ENCODE measurements around the gene CXCR1.
"Not testable (repeated sequence)": the region's sequence is repeated elsewhere in the genome, so short reads cannot be mapped to it uniquely, and the experiment has no call there.

CXCR1 gene

GRCh38 chr2:218166791-218167190 lies at the start of gene CXCR1:
TSS of gene CXCR1 (minus strand) at chr2:218166962. CDS start at chr2:218165211, 1,751 bp downstream.
- DNase-seq, result peak; percentile 26

DNA sequence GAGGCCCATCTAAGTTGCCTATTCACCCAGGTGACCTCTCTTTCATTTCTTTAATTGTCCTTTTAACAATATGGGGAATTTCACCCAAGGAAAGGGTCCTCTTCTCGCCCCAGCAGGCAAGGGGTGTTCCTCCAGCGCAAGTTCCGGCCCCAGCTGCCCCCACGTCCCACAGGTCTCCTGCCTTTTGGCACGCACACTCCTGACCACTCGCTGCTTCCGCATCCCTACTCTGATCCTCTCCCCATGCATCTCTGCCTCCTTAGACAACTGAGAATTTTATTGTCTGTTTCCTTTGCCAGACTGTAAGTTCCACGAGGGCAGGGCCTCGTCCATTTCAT lies 49.5 kb upstream of the CXCR1 start:
- no peak for DNase-seq

DNA sequence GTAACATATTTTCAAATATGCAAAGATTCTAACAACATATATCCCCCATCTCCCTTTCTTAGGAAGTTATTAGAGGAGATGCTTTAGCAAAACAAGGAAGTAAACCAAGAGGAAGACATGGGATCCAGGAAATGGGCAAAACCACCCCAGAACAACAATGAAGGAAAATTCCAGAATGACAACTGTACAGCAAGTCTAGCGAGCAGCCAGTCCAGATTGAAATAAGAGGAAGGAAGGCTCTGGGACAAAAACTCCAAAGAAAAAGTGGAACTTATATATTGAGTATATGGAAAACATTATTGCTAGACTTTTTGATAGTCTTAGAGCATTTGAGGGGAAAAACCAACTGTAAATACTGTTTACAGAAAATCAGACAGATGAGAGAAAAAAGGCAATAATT lies 47.4 kb upstream of the CXCR1 start:
- no peak for DNase-seq

- no peak for DNase-seq
Measured at GRCh38 chr2:218209078-218209477, 42.3 kb upstream of the CXCR1 start.

GRCh38 chr2:218202266-218202665 lies 35.5 kb upstream of the CXCR1 start:
- DNase-seq, result no peak

GRCh38 chr2:218196974-218197373 lies 30.2 kb upstream of the CXCR1 start:
- no peak for DNase-seq

DNA sequence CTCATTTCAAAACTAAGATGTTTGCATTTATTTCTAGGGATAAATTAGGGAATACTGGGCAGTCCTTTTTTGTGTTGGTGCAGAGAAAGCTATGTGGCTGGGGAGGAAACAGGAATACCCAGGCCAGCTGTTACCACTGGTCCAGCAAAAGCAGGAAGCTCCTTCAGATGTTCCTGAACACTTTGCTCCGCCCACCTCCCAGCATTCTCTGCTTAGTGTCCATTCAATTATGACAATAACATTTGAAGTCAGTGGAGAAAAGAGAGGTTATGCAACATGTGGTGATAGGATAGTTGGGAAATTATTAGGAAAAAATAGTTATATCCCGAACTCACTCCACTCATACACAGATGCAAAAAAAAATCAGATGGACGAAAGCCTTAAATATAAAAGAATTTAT lies 28.1 kb upstream of the CXCR1 start:
- DNase-seq, result no peak

DNA sequence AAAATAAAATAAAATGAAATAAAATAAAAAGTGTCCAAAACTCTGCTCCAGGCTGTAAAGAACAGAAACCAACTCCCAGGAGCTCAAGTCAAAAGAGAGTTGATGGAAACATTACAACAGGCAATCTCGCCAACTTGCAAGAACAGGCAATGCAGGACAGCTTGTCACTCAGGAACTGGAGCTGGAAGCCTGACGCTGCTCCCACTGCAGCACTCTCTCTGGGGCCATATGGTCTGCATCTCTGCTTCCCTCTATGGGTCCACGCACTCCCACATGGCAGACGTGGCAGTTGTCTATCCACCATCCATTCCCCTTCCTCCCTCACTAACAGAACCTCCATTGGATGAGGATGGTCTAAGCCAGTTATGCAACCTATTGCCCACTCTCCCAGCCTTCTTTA lies 26.9 kb upstream of the CXCR1 start:
- DNase-seq, result no peak

- DNase-seq, result no peak
Measured at GRCh38 chr2:218192902-218193430, 26.2 kb upstream of the CXCR1 start.

- no peak for DNase-seq
Measured at GRCh38 chr2:218188528-218188927, 21.8 kb upstream of the CXCR1 start.

GRCh38 chr2:218187296-218188015 lies 20.7 kb upstream of the CXCR1 start:
- no peak for DNase-seq

GRCh38 chr2:218186876-218187275 lies 20.1 kb upstream of the CXCR1 start:
- DNase-seq, result no peak

- peak; percentile 75 for DNase-seq
Measured at GRCh38 chr2:218186355-218186766, 19.6 kb upstream of the CXCR1 start.

DNA sequence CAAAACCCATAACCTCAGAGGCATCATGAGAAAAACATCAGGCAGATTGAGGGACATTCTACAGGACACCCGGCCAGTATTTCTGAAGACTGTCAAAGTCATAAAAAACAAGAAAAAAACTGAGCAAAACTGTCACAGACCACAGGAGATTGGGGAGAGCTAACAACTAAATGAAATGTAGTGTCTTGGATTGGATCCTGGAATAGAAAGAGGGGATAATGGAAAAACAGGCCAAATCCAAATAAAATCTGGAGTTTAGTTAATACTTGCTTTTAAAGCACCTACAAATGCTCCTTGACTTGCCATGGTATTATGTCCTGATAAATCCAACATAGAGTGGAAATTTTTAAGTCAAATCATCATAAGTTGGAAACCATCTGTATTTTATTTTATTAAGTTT lies 17.6 kb upstream of the CXCR1 start:
- DNase-seq, result no peak

GRCh38 chr2:218180467-218181114 lies 13.8 kb upstream of the CXCR1 start:
- no peak for DNase-seq

DNA sequence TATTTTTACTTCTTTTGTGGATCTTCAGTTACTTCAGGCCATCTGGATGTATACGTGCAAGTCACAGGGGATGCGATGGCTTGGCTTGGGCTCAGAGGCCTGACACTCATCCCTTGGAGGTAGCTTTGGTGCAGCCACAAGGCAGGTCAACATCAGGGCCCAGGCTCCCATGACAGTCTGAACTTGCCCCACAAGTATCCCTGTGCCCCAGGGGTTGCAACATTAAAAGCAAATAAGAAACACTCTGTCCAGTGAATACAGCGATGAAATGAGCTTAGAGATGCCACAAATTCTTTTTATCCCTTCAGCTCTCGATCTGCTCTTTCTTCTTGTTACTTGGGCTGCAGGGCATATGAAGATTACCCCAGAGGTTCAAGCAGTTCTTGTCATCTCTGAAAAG lies 13.0 kb upstream of the CXCR1 start:
- no peak for DNase-seq

- no peak for DNase-seq
Measured at GRCh38 chr2:218172845-218173244, 6.1 kb upstream of the CXCR1 start.

- not testable (repeated sequence) for DNase-seq
Measured at GRCh38 chr2:218171744-218172143, 5.0 kb upstream of the CXCR1 start.

DNA sequence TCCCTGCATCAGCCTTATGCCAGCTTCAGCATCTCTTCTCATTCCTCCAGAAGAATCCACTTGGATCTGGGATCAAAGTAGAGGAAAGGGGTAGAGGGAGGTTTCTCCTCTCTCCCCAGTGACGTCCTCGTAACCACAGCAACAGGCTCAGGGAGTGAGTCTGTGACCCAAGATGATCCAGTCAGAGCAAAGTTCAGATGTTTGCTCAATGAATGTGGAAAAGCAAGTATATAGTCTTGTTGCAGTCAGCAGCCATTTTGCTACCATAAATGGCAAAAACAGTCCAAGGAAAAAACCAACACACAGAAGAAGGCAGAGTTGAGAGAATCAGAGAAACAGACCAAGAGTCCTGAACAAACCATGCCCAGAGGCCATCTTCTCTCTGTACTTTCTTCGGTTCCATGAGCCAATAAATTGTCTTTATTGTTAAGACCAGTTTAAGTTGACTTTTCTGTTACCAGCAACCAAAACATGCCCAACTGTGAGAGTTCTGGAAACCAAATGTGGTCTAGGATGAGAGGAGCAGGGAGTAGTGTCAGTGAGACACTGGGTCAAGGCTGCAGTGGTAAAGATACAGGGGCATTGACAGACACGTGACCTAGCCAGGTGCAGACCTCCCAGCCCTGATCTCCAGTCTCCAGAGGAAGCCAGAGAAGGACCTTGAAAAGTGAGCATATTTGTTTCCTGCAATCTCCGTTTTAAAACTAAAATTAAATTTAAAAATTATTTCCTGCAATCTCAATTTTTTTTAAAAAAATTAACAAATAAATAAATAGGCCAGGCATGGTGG lies 3.2 kb upstream of the CXCR1 start:
- DNase-seq, result no peak

DNA sequence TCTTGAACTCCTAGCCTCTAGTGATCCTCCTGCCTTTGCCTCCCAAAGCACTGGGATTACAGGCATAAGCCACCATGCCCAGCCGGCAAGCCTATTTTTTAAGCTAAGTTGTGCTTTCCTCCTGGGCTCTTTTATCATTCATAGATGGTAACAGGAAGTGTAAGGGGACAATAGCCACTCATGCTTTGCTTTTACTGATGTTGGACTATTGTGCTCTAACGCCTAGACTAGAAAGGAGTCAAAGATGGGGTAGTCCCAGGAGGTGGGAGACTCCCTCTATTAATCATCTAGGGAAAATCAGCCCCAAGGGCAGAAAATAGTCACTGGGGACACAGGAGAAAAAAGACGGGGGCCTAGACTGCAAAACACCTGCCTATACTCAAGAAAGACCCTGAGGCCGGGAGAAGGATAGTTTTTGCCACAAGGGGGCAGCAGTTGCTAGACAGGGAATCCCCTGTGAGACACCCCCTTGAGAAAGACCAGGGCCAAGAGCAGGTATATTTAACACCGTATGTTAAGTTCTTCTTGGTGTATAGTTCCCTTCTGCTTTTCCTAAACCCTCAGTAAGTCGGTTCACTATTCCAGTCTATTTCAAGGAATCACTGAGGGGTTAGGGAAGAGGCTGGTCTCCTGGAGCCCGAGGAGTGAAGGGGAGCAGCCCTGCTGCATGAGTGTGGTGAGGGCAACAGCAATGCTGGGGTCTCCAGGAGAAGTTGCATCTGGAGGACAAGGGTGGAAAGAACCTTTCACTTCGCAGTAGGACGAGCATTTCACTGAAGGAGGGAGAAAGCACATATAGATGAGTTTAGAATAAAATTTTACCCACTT lies 2.1 kb upstream of the CXCR1 start:
- DNase-seq, result peak; percentile 87

- no peak for DNase-seq
Measured at GRCh38 chr2:218168016-218168415, 1.3 kb upstream of the CXCR1 start.

DNA sequence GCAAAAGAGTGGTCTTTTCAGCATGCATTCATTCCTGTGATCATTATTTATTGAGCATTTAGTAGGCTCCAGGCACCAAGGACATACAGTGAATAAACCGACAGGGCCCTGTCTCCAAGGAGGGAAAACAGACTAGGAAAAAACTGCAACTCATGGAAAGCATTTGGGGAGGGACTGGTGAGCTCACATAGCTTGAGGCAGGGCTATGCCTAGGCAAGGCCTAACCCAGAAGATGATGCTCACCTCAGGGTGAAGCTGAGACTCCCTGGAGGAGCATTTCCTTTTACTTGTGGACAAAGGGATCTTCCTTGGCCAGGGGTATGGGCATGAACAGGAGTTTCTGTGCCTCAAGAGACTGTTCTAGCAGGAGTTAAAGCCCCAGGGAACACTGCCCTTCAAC lies 3.9 kb downstream of the CXCR1 start:
- DNase-seq, result no peak

DNA sequence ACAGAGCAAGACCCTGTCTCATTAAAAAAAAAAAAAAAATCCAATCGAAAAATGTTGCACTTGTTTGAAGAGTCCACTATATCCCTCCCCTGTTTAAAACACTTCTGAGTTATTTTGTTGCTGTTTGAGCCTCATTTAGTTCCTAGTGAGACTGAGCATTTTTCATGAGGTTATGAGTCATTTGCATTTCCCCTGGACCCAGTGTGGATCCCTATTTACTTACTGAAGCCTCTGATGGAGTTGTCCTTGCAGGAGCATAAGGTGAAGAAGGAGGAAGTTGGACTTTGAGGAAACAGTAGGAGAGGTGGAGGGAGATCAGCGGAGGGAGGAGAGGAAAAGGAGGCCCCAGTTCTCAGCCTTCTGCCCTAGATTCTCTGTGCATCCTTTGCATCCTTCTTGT lies 5.1 kb downstream of the CXCR1 start:
- DNase-seq, result no peak
